Liver (tissue), 3 donors: ENCODE measurements around the gene AHNAK2.

Experiments
- ATF3 ChIP-seq: IDR thresholded peaks from 2 replicates; pipeline ENCODE4 v1.6.1; 2016; ENCODE audit warnings: antibody characterized with exemption
- CTCF ChIP-seq: fragments of 150-350 bp; IDR thresholded peaks from 2 replicates; pipeline ENCODE4 v1.5.1; 2017; ENCODE audit warnings: improper control_type of control experiment, low read depth, low read length; ENCODE audit not compliant: missing input control
- EGR1 ChIP-seq, 2 donors: IDR thresholded peaks; 2 replicates each; pipeline ENCODE4 v1.6.1; 2016 to 2018; ENCODE audit warnings: antibody characterized with exemption in 2 of 2, low read depth in 2 of 2
- GABPA ChIP-seq, 2 donors: IDR thresholded peaks in 1 of 2; conservative IDR thresholded peaks in 1 of 2; 2 replicates each; pipeline ENCODE4 v1.6.1; 2016; ENCODE audit warnings: antibody characterized with exemption in 2 of 2, mild to moderate bottlenecking in 1 of 2, moderate library complexity in 1 of 2
- MAX ChIP-seq: IDR thresholded peaks from 2 replicates; pipeline ENCODE4 v1.6.1; 2016; ENCODE audit warnings: antibody characterized with exemption
- REST ChIP-seq: IDR thresholded peaks from 2 replicates; pipeline ENCODE4 v1.6.1; 2016; ENCODE audit warnings: antibody characterized with exemption, mild to moderate bottlenecking
- YY1 ChIP-seq: IDR thresholded peaks from 2 replicates; pipeline ENCODE4 v1.6.1; 2016; ENCODE audit warnings: antibody characterized with exemption, mild to moderate bottlenecking
- TF ChIP-seq, protein P1 (sequence below): IDR thresholded peaks from 2 replicates; pipeline ENCODE4 v1.6.1; 2016; ENCODE audit warnings: antibody characterized with exemption
- donor health status: healthy.
- donor health status: healthy.

DNA sequence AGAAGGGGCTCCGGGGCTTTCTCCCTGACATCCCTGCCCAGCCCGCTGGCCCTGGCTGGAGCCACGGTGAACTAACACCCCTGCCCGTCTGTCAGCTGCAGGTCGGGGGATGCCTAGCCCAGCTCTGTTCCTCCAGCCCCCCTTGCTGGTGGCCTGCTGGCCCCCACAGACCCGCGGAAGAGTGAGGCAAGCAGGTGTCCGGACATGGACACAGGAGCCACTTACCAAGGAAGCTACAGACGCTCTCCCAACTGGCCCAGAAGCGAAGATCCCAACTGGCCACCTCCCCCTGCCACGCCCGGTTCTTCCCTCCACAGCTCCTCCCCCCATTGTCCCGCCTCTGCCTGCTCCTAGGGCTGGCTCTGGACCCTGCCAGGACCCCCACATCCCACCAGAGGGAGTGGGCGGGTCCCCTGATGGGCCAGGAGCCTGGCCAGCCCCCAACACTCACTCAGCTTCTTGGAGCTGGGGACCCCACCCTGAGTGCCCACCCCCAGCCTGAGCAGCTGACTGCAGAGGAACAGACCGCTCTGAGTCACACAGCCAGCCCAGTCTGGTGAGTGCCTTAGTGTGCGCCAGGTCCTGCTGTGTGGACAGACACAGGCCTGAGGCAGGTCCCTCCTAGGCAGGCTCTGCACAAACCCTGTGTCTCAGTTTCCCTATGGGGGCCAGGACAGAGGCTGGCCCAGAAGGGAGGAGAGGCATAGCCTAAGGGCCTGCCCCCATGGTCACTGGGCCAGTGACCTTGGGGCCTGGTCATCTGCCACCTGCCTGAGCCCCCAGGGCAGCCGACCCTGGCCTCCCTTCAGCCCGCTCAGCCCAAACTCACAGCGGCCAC, 7.7 kb downstream of the AHNAK2 start:
- TF ChIP-seq GABPA (IDR thresholded peaks at IDR 0.05 in 1 of 2, conservative IDR thresholded peaks at IDR 0.05 in 1 of 2), result no peak
- TF ChIP-seq CTCF, result no peak
- TF ChIP-seq ATF3, result no peak
- no peak for TF ChIP-seq EGR1 (IDR thresholded peaks at IDR 0.05; ENCODE audit: low read depth in 2 of 2)
- no peak for TF ChIP-seq REST
- no peak for TF ChIP-seq MAX
- no peak for TF ChIP-seq YY1
- TF ChIP-seq, protein P1, sequence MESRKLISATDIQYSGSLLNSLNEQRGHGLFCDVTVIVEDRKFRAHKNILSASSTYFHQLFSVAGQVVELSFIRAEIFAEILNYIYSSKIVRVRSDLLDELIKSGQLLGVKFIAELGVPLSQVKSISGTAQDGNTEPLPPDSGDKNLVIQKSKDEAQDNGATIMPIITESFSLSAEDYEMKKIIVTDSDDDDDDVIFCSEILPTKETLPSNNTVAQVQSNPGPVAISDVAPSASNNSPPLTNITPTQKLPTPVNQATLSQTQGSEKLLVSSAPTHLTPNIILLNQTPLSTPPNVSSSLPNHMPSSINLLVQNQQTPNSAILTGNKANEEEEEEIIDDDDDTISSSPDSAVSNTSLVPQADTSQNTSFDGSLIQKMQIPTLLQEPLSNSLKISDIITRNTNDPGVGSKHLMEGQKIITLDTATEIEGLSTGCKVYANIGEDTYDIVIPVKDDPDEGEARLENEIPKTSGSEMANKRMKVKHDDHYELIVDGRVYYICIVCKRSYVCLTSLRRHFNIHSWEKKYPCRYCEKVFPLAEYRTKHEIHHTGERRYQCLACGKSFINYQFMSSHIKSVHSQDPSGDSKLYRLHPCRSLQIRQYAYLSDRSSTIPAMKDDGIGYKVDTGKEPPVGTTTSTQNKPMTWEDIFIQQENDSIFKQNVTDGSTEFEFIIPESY, result no peak
